ENCODE data around the gene ZFYVE9. TPM values are rescaled to one million over a fixed set of nuclear protein-coding genes. Genes with fewer than 3 reads are reported as not detected.
A peak's percentile ranks its signal among the peaks of the same experiment; 100 is the strongest.

ZFYVE9 gene
- total and polyA plus RNA-seq, 11 donors, result 3.6 to 19.2 (median 16.7) TPM

DNA sequence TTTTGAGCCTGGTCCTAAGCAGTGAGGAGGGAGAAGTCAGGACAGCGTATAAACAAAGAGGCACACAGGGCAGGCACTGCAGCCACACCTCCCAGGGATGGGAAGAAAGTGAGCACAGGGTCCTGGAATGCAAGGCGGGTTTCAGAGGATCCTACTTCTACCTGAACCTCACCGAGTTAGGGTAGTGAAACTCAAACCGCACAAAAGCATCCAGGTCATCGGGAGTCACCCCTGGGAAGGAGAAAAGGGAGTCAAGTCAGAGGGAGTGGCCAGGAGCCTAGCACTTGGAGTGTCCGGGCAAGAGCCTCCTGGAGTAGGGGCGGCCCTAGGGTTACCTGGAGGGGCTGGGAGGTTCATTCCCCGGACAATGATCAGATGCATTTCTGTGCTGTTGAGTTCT, 213.5 kb downstream of the ZFYVE9 start:
- Histone ChIP-seq H3K27ac (no peak overlapping the region), H3K4me3 (no peak overlapping the region), H3K9me3 (no peaks in the 10 kb centered on the region), H3K4me1 (peaks cover 0 to 6% (median 0%) of the 10 kb centered on the region in 12 donors), H3K27me3 (no peaks in the 10 kb centered on the region), H3K36me3 (peaks cover 3 to 99% (median 91%) of the 10 kb centered on the region in 9 donors)
- DNase-seq (no peak), ATAC-seq (no peak)
- intact Hi-C loops (cut with DNase I), result no loop called here
- TF ChIP-seq POLR2A (IDR thresholded peaks at IDR 0.05) (no peak), CTCF (IDR thresholded peaks at IDR 0.05) (no peak)
- 94 to 96% (median 95%) methylated on average over 8 of the region's 8 CpGs for WGBS, 4 donors

DNA sequence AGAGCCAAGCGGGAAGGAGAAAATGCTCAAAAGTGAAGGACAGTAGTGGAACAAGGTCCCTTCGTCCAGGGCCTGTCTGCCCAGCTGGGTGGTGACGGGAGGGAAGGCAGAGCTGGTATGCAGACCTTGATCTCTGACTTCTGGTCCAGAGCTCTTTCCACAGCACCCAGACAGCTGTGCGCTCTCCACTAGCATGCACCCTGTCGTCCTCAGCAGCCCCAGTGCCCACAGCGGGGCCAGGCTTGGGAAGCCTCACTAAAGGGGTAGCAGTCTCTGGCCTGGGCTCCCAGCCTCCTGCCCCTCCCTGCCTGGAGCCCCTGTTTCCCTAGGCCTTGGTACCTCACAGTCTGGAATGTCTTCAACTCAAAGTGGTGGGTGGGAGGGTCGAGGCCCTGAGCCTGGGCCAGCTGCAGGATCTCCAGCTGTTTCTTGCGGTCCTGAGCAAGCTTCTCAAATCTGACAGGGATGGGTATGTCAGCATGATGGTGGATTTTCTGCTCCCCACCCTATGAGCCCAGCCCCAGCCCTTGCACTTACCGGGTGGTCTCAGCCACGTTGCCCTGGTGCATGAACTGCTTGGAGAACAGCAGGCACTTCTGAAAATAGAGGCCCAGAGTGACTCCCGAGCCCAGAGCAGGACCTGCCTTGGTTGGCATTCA, 214.1 kb downstream of the ZFYVE9 start:
- TF ChIP-seq POLR2A (IDR thresholded peaks at IDR 0.05) (no peak), CTCF (IDR thresholded peaks at IDR 0.05) (no peak)
- no peak overlapping the region for H3K4me3 ChIP-seq
- DNase-seq (no peak), ATAC-seq (no peak)
- no peak overlapping the region for H3K27ac ChIP-seq
- H3K4me1 ChIP-seq, result peaks cover 0 to 6% (median 0%) of the 10 kb centered on the region in 12 donors
- 84 to 92% (median 90%) methylated on average over 9 to 11 of the region's 11 CpGs for WGBS, 4 donors
- H3K36me3 ChIP-seq, result peaks cover 3 to 99% (median 92%) of the 10 kb centered on the region in 9 donors
- intact Hi-C loops (cut with DNase I), result no loop called here
- H3K27me3 ChIP-seq, result no peaks in the 10 kb centered on the region
- H3K9me3 ChIP-seq, result no peaks in the 10 kb centered on the region

DNA sequence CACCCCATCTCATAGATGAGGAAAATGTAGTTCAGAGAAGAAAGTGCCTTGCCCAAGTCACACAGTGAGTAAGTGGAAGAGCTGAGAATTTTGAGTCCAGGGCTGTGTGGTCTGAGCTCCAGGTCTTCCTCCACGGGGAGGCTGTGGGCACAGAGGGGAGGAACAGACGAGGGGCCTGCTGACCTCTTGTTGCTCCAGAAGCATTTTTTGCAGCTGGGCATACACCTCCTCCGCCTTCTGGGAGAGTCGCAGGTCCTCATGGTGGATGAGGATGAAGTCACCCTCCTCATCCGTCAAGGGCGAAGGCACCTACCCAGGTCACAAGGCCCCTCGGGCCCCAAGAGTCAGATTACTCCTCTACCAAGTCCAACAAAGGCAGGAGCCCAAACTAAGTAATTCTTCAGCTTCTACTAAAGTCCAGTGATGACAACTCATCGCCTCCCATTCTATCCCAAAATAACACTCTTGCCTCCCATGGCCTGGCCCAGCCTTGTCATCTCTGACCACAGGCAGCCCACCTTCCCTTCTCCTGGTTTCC, 215.0 kb downstream of the ZFYVE9 start:
- H3K36me3 ChIP-seq, result peaks cover 3 to 100% (median 96%) of the 10 kb centered on the region in 9 donors
- H3K27ac ChIP-seq, result no peak overlapping the region
- no peak for ATAC-seq
- no peaks in the 10 kb centered on the region for H3K27me3 ChIP-seq
- H3K4me3 ChIP-seq, result no peak overlapping the region
- 91 to 95% (median 92%) methylated on average over 8 of the region's 8 CpGs for WGBS, 4 donors
- DNase-seq, result peak in 1 of 5 donors; percentile 51
- intact Hi-C loops (cut with DNase I), result no loop called here
- H3K4me1 ChIP-seq, result peaks cover 0 to 6% (median 0%) of the 10 kb centered on the region in 12 donors
- no peak for TF ChIP-seq POLR2A (IDR thresholded peaks at IDR 0.05)
- H3K9me3 ChIP-seq, result no peaks in the 10 kb centered on the region

- intact Hi-C loops (cut with DNase I), result no loop called here
- peaks cover 3 to 100% (median 98%) of the 10 kb centered on the region in 9 donors for H3K36me3 ChIP-seq
- H3K4me1 ChIP-seq, result peaks cover 0 to 6% (median 0%) of the 10 kb centered on the region in 12 donors
- H3K9me3 ChIP-seq, result no peaks in the 10 kb centered on the region
- TF ChIP-seq CTCF (IDR thresholded peaks at IDR 0.05), result no peak
- TF ChIP-seq POLR2A (IDR thresholded peaks at IDR 0.05), result no peak
- H3K4me3 ChIP-seq, result no peak overlapping the region
- WGBS, 4 donors, result 94 to 100% (median 97%) methylated on average over 2 to 9 of the region's 9 CpGs
- ATAC-seq (no peak), DNase-seq (no peak)
- H3K27me3 ChIP-seq, result no peaks in the 10 kb centered on the region
- H3K27ac ChIP-seq, result no peak overlapping the region
Measured at GRCh38 chr1:52357397-52357796, 215.5 kb downstream of the ZFYVE9 start.
